Activated CD8-positive, alpha-beta T cell treated with anti-CD3 and anti-CD28 coated beads, Interleukin-2, amount 10 ng/mL, durations not matched to agents 7 days and 5 days (primary cell): ENCODE measurements around the gene IL17D. TPM values are rescaled to one million over a fixed set of nuclear protein-coding genes. Genes with fewer than 3 reads are reported as not detected.
A peak's percentile ranks its signal among the peaks of the same experiment; 100 is the strongest.

ENCODE experiments used
- ATAC-seq: fragments of 150-1000 bp; cut with Tn5 transposase; one replicate; pipeline ENCODE4 v1.10.0; 2021; ENCODE audit warnings: moderate library complexity
- CTCF ChIA-PET: fragments of 350-600 bp; sonication (Branson Sonifier 250); formaldehyde crosslinking; loops from one replicate; lab custom pipeline; 2021; ENCODE audit warnings: antibody characterized with exemption; lab: Charles Lee
- POLR2A ChIA-PET: fragments of 350-600 bp; sonication (Branson Sonifier 250); formaldehyde crosslinking; loops from one replicate; lab custom pipeline; 2021; ENCODE audit warnings: antibody characterized with exemption; lab: Charles Lee
- DNase-seq: peaks from one replicate; pipeline ENCODE4 v3.0.0-alpha.2; 2020
- H3K27ac Mint-ChIP-seq: one replicate; pipeline ENCODE4 v1.8.0; 2021; ENCODE audit warnings: mild to moderate bottlenecking, mixed read lengths
- H3K27me3 Mint-ChIP-seq: one replicate; pipeline ENCODE4 v1.8.0; 2021; ENCODE audit warnings: low read depth, mixed read lengths
- H3K36me3 Mint-ChIP-seq: one replicate; pipeline ENCODE4 v1.8.0; 2021; ENCODE audit warnings: low read depth, mixed read lengths
- H3K4me1 Mint-ChIP-seq: one replicate; pipeline ENCODE4 v1.8.0; 2021; ENCODE audit warnings: low read depth, mixed read lengths
- H3K4me3 Mint-ChIP-seq: one replicate; pipeline ENCODE4 v1.8.0; 2021; ENCODE audit warnings: mild to moderate bottlenecking, mixed read lengths
- H3K9me3 Mint-ChIP-seq: one replicate; pipeline ENCODE4 v1.8.0; 2022; ENCODE audit warnings: mixed read lengths; ENCODE audit not compliant: insufficient read depth
- total RNA-seq, 2 experiments: library from RNA; stranded (reverse); gene quantifications; one replicate each; pipeline ENCODE4 v1.2.3, GENCODE V29; 2021

IL17D gene, protein sequence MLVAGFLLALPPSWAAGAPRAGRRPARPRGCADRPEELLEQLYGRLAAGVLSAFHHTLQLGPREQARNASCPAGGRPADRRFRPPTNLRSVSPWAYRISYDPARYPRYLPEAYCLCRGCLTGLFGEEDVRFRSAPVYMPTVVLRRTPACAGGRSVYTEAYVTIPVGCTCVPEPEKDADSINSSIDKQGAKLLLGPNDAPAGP
- under 1 TPM; 0.13 to 0.18 TPM for total RNA-seq

DNA sequence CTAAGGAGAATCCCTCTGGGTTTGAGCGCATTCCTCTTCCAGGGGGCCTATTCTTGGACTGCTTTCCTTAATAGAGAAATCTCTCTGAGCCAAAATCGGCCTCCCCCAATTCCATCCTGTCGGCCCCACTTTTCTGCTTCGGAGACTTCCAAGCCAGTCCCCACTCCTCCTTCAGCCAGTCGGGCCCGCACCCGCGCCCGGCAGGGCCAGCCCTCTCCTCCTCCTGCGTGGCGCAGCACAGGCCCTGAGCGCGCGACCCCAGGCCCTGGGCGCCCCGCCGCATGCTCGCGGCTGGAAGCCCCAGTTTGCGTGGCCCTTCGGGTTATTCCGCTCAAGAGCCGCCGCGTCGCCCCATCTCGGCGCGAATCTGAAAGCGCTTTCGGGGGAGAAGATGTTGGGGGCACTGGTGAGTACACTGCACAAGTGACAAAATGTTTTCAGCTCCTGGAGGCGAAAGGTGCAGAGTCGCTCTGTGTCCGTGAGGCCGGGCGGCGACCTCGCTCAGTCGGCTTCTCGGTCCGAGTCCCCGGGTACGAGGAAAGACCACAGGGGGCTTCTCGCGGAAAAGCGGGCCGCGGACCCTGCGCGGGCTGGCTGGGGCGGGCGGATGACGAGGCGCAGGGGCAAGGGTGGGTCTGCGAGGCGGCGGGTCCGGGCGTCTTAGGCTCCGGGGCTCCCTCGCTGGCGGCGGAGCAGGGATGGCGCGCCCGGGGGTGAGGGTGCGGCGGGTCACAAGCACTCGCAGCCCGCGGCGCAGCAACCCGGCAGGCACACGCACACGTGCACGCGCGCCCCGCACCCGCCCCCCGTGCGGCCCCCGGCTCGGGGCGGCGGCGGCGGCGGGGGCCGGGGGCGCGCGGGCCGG is at the start of gene IL17D:
TSS of gene IL17D (plus strand) at position 785 of the 865 bp plus-strand sequence. CDS start 303 bp downstream, outside the sequence.
- Mint-ChIP-seq H3K36me3 (no peaks in the 10 kb centered on the region), H3K4me1 (peaks cover 15% of the 10 kb centered on the region), H3K27me3 (peaks cover 25% of the 10 kb centered on the region), H3K27ac (peak within 1 kb of the TSS; percentile 78), H3K4me3 (peak within 1 kb of the TSS; percentile 90), H3K9me3 (no peaks in the 10 kb centered on the region)
- ChIA-PET CTCF (interaction anchor here (0.6 to 2.3 kb wide), 9 partner anchors 19 to 221 kb away, joined by 3 to 11 read pairs (median 4); no protein-coding TSS in a partner anchor), POLR2A (interaction anchor here (0.9 kb wide), 1 partner anchor 69 kb away, joined by 3 read pairs; no protein-coding TSS in a partner anchor)
- peak; percentile 61 for DNase-seq
- peak; percentile 46 for ATAC-seq

DNA sequence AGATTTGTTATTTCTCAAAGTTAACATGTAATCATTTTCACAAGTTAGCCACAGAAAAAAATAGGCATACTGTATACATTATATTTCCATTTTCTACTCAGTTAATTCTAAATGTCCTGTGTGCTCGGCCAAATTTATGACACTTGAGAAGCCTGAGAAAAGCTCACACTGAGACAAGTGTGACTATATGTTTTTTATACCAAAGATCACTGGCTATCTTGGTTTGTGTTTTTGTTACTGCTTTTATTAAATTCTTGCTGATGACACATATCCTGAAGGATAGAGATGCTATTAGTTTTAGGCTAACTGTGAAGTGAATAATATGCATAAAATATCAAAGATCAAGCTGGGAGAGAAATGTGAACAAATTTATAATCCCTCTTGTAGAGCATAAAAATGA is 49.3 kb upstream of the IL17D start:
- DNase-seq (no peak), ATAC-seq (no peak)
- H3K27me3 Mint-ChIP-seq, result no peaks in the 10 kb centered on the region
- no peaks in the 10 kb centered on the region for H3K36me3 Mint-ChIP-seq
- no peaks in the 10 kb centered on the region for H3K9me3 Mint-ChIP-seq
- POLR2A ChIA-PET, result no interaction called here
- no peak overlapping the region for H3K27ac Mint-ChIP-seq
- H3K4me3 Mint-ChIP-seq, result no peak overlapping the region
- no peaks in the 10 kb centered on the region for H3K4me1 Mint-ChIP-seq
- CTCF ChIA-PET, result no interaction called here

DNA sequence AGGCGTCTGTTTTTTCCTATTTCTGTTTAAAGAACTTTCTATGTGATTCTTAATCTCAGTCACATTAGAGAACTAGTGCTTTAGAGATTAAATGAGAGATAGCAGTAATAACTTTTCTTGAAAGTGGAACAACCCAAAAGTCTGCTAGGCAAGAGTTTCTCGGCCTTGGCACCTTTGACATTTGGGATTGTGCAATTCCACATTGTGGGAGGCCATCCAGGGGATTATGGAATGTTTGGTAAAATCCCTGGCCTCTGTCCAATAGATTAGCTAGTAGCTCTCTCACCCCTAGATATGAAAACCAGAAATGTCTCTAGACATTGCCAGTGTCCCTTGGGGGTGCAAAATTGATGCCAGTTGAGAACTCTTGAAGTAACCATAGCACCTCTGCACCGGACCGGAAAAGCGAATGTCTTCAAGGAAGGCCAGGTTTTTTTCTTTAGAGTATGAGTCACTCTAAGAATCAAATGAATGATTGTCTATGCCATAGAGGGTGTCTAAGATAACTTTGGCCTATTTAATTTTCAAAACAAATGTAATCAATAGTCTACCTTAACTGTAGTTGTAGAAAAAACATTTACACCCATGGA is 45.0 kb upstream of the IL17D start:
- no peak for ATAC-seq
- Mint-ChIP-seq H3K9me3 (no peaks in the 10 kb centered on the region), H3K27ac (no peak overlapping the region), H3K4me3 (no peak overlapping the region), H3K36me3 (no peaks in the 10 kb centered on the region), H3K27me3 (no peaks in the 10 kb centered on the region), H3K4me1 (no peaks in the 10 kb centered on the region)
- CTCF ChIA-PET, result no interaction called here
- no peak for DNase-seq
- POLR2A ChIA-PET, result no interaction called here

DNA sequence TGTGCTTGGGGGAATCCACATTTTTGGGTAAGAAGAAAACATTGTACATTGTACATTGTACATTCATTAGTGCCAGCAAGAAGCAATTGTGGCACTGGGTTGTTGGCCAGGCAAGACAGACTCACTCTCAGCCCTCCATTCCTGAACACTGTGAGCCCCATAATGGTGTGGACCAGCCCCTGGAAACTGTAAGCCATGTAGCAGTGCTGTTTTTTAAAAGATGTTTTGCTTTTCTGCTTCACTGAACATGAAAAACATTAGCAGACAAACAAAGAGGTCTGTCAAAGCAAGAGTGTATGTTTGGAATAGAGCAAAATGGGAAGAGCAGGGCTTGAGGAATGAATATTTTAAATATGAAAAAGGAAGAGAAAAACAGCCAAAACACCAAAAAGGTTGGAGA is 39.1 kb upstream of the IL17D start:
- CTCF ChIA-PET, result no interaction called here
- ATAC-seq, result no peak
- Mint-ChIP-seq H3K27ac (no peak overlapping the region), H3K4me3 (no peak overlapping the region), H3K36me3 (no peaks in the 10 kb centered on the region), H3K4me1 (no peaks in the 10 kb centered on the region), H3K27me3 (no peaks in the 10 kb centered on the region), H3K9me3 (no peaks in the 10 kb centered on the region)
- DNase-seq, result no peak
- POLR2A ChIA-PET, result no interaction called here

DNA sequence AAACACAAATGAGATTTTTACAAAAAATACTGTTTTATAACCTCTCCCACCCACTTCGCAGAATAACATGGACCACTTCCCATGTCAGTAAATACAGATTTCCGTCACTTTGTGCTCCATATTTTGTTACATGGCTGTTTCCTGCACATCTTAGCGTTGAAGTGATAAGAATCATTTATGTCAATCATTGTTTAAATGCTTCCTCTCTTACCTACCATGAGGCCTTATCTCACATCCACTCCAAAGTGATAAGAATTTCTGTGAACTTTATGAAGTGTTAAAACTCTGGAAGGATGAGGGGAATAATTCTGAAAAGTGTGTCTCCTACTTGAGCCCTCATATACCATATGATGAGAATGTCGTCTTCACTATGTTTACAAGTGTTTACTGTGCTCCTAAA is 36.6 kb upstream of the IL17D start:
- Mint-ChIP-seq H3K4me1 (no peaks in the 10 kb centered on the region), H3K4me3 (no peak overlapping the region), H3K9me3 (no peaks in the 10 kb centered on the region), H3K36me3 (no peaks in the 10 kb centered on the region), H3K27ac (no peak overlapping the region), H3K27me3 (no peaks in the 10 kb centered on the region)
- POLR2A ChIA-PET, result no interaction called here
- ATAC-seq (no peak), DNase-seq (no peak)
- CTCF ChIA-PET, result no interaction called here

DNA sequence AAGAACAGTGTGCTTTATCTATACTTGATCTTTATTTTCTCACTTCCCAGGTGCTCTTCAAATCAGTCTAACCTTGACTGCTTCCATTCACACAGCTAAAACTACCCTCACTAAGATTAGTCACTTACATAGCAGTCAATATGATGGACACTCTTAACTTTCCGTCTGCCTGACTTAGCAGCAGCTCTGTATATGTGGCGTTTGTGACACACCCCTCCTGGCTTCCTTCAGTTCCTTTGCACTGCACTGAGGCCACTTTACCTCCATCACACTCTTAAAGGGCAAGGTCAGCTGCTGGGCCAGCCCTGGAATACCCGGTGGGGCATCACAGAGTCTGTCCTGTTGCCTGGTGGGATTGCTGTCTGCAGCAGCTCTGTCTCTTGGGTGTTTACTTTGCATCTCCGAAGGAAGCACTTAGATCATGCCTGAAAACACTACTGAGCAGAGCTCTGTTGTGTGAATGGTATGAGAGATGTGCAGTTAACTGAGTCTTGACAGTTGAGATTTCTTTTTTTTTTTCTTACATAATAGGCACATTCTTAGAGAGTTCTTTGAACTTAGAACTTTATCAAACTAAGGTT is 35.6 kb upstream of the IL17D start:
- Mint-ChIP-seq H3K36me3 (no peaks in the 10 kb centered on the region), H3K9me3 (no peaks in the 10 kb centered on the region), H3K4me3 (no peak overlapping the region), H3K27me3 (no peaks in the 10 kb centered on the region), H3K4me1 (no peaks in the 10 kb centered on the region), H3K27ac (no peak overlapping the region)
- CTCF ChIA-PET, result no interaction called here
- DNase-seq (no peak), ATAC-seq (no peak)
- POLR2A ChIA-PET, result no interaction called here

DNA sequence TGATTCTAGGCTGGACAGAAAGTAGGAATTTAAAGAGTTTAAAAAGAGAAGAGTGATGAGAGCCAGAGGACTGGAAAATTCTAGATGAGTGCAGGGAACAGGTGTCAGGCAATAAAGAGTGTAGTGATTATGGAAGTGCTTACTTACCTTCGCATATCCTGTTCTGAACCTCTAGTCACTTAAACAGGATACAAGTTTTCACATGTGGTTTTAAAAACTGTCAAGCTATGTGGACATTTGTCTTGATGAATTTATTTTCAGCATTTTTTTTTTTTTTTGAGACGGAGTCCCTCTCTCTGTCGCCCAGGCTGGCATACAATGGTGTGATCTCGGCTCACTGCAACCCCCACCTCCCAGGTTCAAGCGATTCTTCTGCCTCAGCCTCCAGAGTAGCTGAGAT is 34.3 kb upstream of the IL17D start:
- CTCF ChIA-PET, result no interaction called here
- no peaks in the 10 kb centered on the region for H3K27me3 Mint-ChIP-seq
- POLR2A ChIA-PET, result interaction anchor here (0.6 kb wide), 1 partner anchor 105 kb away, joined by 6 read pairs; the partner anchor contains the start of gene EEF1AKMT1
- no peaks in the 10 kb centered on the region for H3K9me3 Mint-ChIP-seq
- no peak overlapping the region for H3K4me3 Mint-ChIP-seq
- no peak overlapping the region for H3K27ac Mint-ChIP-seq
- H3K36me3 Mint-ChIP-seq, result no peaks in the 10 kb centered on the region
- DNase-seq (no peak), ATAC-seq (peak; percentile 51)
- no peaks in the 10 kb centered on the region for H3K4me1 Mint-ChIP-seq

DNA sequence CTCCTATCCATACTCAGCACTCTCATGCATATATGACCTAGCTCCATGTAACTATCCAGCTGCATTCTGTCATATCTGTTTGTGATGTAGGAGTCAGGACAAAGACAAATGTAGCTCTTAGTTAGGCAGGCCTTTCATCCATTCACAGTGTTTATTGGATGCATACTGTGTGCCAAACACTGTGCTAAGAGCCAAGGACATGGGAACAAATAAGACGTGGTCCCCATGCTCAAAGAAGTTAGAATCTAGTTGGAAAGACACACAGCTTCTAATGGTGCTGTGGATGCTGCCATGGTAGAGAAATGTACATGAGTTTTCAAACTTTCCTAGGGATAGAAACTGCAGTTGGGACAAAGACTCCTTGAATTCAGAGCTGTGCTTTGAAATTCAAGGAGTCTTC is 31.7 kb upstream of the IL17D start:
- no peak overlapping the region for H3K27ac Mint-ChIP-seq
- H3K36me3 Mint-ChIP-seq, result no peaks in the 10 kb centered on the region
- ChIA-PET CTCF (no interaction called here), POLR2A (interaction anchor here (0.7 kb wide), 1 partner anchor 351 kb away, joined by 3 read pairs; no protein-coding TSS in a partner anchor)
- ATAC-seq (no peak), DNase-seq (no peak)
- no peaks in the 10 kb centered on the region for H3K4me1 Mint-ChIP-seq
- no peaks in the 10 kb centered on the region for H3K27me3 Mint-ChIP-seq
- H3K9me3 Mint-ChIP-seq, result no peaks in the 10 kb centered on the region
- no peak overlapping the region for H3K4me3 Mint-ChIP-seq

DNA sequence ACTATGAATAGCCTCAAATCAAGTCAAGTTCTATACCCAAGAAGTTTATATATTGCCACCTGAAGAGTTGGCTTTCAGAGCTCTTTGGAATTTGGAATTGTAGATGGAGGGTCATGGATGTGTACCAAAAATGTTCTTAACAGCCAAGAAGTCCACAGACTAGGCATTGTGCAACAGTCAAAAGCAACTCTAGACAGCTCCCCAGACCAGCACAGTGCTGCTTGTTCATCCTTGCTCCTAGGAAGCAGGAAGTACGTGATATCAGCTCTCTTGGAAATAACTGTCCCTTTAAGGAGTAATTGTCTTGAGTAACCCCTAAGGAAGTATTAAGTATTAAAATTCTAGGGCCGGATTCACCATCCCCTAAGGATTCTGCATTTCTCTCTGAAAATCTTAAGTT is 30.7 kb upstream of the IL17D start:
- no peaks in the 10 kb centered on the region for H3K4me1 Mint-ChIP-seq
- no peak for DNase-seq
- CTCF ChIA-PET, result no interaction called here
- H3K4me3 Mint-ChIP-seq, result no peak overlapping the region
- POLR2A ChIA-PET, result no interaction called here
- no peak overlapping the region for H3K27ac Mint-ChIP-seq
- H3K9me3 Mint-ChIP-seq, result no peaks in the 10 kb centered on the region
- H3K27me3 Mint-ChIP-seq, result no peaks in the 10 kb centered on the region
- no peak for ATAC-seq
- H3K36me3 Mint-ChIP-seq, result no peaks in the 10 kb centered on the region

DNA sequence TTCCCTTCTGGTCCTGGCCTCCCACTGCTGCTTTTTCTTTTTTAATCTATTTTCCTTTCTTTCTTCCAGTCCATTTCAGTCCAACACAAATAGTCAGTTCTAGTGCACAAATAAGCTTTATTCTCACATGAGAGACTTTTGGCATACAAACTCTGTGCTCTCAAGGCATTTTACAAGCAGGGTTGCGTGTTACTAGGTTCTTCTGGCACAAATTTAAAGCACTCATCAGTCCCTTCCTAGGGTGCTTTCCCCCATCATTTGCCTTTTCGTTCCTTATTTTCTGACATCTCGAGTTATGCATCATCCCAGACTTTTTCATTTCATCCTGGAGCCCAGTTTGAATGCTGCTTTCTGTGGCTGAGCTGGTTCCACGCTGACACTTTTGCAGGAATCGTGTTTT is 29.8 kb upstream of the IL17D start:
- H3K27ac Mint-ChIP-seq, result no peak overlapping the region
- POLR2A ChIA-PET, result no interaction called here

DNA sequence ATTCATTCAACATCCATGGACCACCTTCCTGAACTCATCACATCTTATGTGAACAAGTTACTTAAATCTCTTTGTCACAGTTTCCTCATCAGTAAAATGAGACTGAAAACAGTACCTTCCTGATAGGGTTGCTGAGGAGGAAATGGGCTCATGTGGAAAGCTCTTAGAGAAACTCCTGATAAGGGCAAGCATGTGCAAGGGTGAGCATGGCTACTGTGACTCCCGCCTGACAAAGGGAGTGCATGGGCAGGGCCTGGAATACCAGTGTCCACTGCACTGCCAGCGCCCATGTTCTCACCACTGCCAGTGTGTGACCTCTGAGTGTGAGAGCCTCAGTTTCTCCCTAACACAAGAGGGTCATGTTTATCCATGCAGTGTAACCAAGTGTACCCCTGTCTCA is 27.3 kb upstream of the IL17D start:
- Mint-ChIP-seq H3K36me3 (no peaks in the 10 kb centered on the region), H3K27ac (no peak overlapping the region), H3K4me1 (no peaks in the 10 kb centered on the region), H3K27me3 (no peaks in the 10 kb centered on the region), H3K9me3 (no peaks in the 10 kb centered on the region), H3K4me3 (no peak overlapping the region)
- ChIA-PET CTCF (no interaction called here), POLR2A (no interaction called here)
- DNase-seq (no peak), ATAC-seq (no peak)

More for the DNA sequence above, 29.8 kb upstream of the IL17D start:
- Mint-ChIP-seq H3K4me1 (no peaks in the 10 kb centered on the region), H3K27me3 (no peaks in the 10 kb centered on the region), H3K9me3 (no peaks in the 10 kb centered on the region), H3K36me3 (no peaks in the 10 kb centered on the region), H3K4me3 (no peak overlapping the region)
- CTCF ChIA-PET, result interaction anchor here (1.5 kb wide), 1 partner anchor 29 kb away, joined by 4 read pairs; no protein-coding TSS in a partner anchor
- ATAC-seq (no peak), DNase-seq (no peak)
